ENCODE measurements around the gene PLS1. TPM values are rescaled to one million over a fixed set of nuclear protein-coding genes. Genes with fewer than 3 reads are reported as not detected.

PLS1 gene
- total and polyA plus RNA-seq, 2 experiments from 2014 or later: 0.54 to 0.58 TPM

- no peaks in the 10 kb centered on the region for H3F3A ChIP-seq (ENCODE audit: insufficient read depth)
- no peaks in the 10 kb centered on the region for H3K9me2 ChIP-seq (ENCODE audit: insufficient read depth)
- no peaks in the 10 kb centered on the region for H3K36me3 ChIP-seq (ENCODE audit: low read depth)
- H3K9me3 ChIP-seq (ENCODE audit: low read depth): no peaks in the 10 kb centered on the region
- no peak overlapping the region for H3K4me2 ChIP-seq (ENCODE audit: unreplicated experiment)
- no peak overlapping the region for H3K9ac ChIP-seq
- H3K4me3 ChIP-seq: no peak overlapping the region
- H2AFZ ChIP-seq: no peak overlapping the region
- no peaks in the 10 kb centered on the region for H3K79me2 ChIP-seq (ENCODE audit: insufficient read depth)
- DNase-seq: no peak
- in situ Hi-C loops (cut with MboI): no loop called here
- H3K4me1 ChIP-seq (ENCODE audit: insufficient read depth): no peaks in the 10 kb centered on the region
- no peaks in the 10 kb centered on the region for H4K20me1 ChIP-seq (ENCODE audit: insufficient read depth)
- no peaks in the 10 kb centered on the region for H3K27me3 ChIP-seq (replicated peaks; ENCODE audit: insufficient read depth)
- no peak for TF ChIP-seq EZH2phosphoT487 (IDR thresholded peaks at IDR 0.05; ENCODE audit: insufficient read depth, low read depth)
- TF ChIP-seq EZH2 (IDR thresholded peaks at IDR 0.05; ENCODE audit: insufficient read depth, poor library complexity, severe bottlenecking): no peak
- H3K27ac ChIP-seq: no peak overlapping the region
- 85 to 87% methylated on average over 7 of the region's 7 CpGs for WGBS, 2 experiments (ENCODE audit: low coverage in 1 of 2, low lambda C conversion rate in 2 of 2, missing lambda C conversion rate in 2 of 2)
Measured at GRCh38 chr3:142693136-142693853, 97.1 kb downstream of the PLS1 start.

- no peaks in the 10 kb centered on the region for H3F3A ChIP-seq (ENCODE audit: insufficient read depth)
- no peaks in the 10 kb centered on the region for H3K9me3 ChIP-seq (ENCODE audit: low read depth)
- no peak overlapping the region for H3K9ac ChIP-seq
- H3K27me3 ChIP-seq (replicated peaks; ENCODE audit: insufficient read depth): no peaks in the 10 kb centered on the region
- H3K4me3 ChIP-seq: no peak overlapping the region
- no peak overlapping the region for H3K27ac ChIP-seq
- DNase-seq: no peak
- H3K79me2 ChIP-seq (ENCODE audit: insufficient read depth): no peaks in the 10 kb centered on the region
- no peaks in the 10 kb centered on the region for H3K4me1 ChIP-seq (ENCODE audit: insufficient read depth)
- 92 to 100% methylated on average over 1 of the region's 1 CpG for WGBS, 2 experiments (ENCODE audit: low coverage in 1 of 2, low lambda C conversion rate in 2 of 2, missing lambda C conversion rate in 2 of 2)
- H4K20me1 ChIP-seq (ENCODE audit: insufficient read depth): no peaks in the 10 kb centered on the region
- in situ Hi-C loops (cut with MboI): no loop called here
- no peaks in the 10 kb centered on the region for H3K36me3 ChIP-seq (ENCODE audit: low read depth)
- H3K9me2 ChIP-seq (ENCODE audit: insufficient read depth): no peaks in the 10 kb centered on the region
- no peak overlapping the region for H2AFZ ChIP-seq
- TF ChIP-seq EZH2 (IDR thresholded peaks at IDR 0.05; ENCODE audit: insufficient read depth, poor library complexity, severe bottlenecking) (no peak), EZH2phosphoT487 (IDR thresholded peaks at IDR 0.05; ENCODE audit: insufficient read depth, low read depth) (no peak)
- no peak overlapping the region for H3K4me2 ChIP-seq (ENCODE audit: unreplicated experiment)
Measured at GRCh38 chr3:142694225-142694624, 98.0 kb downstream of the PLS1 start.

GRCh38 chr3:142705198-142705597 is 109.0 kb downstream of the PLS1 start:
- WGBS, 2 experiments (ENCODE audit: low coverage in 1 of 2, low lambda C conversion rate in 2 of 2, missing lambda C conversion rate in 2 of 2): 7 to 8% methylated on average over 2 of the region's 2 CpGs
- H3K36me3 ChIP-seq (ENCODE audit: low read depth): no peaks in the 10 kb centered on the region
- in situ Hi-C loops (cut with MboI): no loop called here
- TF ChIP-seq EZH2phosphoT487 (IDR thresholded peaks at IDR 0.05; ENCODE audit: insufficient read depth, low read depth) (no peak), EZH2 (IDR thresholded peaks at IDR 0.05; ENCODE audit: insufficient read depth, poor library complexity, severe bottlenecking) (no peak)
- H3K9ac ChIP-seq: no peak overlapping the region
- peak; percentile 19 for DNase-seq
- H3K27ac ChIP-seq: no peak overlapping the region
- no peaks in the 10 kb centered on the region for H3K9me2 ChIP-seq (ENCODE audit: insufficient read depth)
- no peaks in the 10 kb centered on the region for H4K20me1 ChIP-seq (ENCODE audit: insufficient read depth)
- H3K4me3 ChIP-seq: no peak overlapping the region
- no peaks in the 10 kb centered on the region for H3K27me3 ChIP-seq (replicated peaks; ENCODE audit: insufficient read depth)
- H3F3A ChIP-seq (ENCODE audit: insufficient read depth): no peaks in the 10 kb centered on the region
- peak overlapping the region; percentile 18; the same call in 1 of the 2 replicates for H2AFZ ChIP-seq
- no peaks in the 10 kb centered on the region for H3K9me3 ChIP-seq (ENCODE audit: low read depth)
- no peak overlapping the region for H3K4me2 ChIP-seq (ENCODE audit: unreplicated experiment)
- H3K4me1 ChIP-seq (ENCODE audit: insufficient read depth): no peaks in the 10 kb centered on the region
- H3K79me2 ChIP-seq (ENCODE audit: insufficient read depth): no peaks in the 10 kb centered on the region

- in situ Hi-C loops (cut with MboI): no loop called here
- Histone ChIP-seq H4K20me1 (ENCODE audit: insufficient read depth) (no peaks in the 10 kb centered on the region), H3K9me2 (ENCODE audit: insufficient read depth) (no peaks in the 10 kb centered on the region), H3K27me3 (replicated peaks; ENCODE audit: insufficient read depth) (no peaks in the 10 kb centered on the region), H3K4me1 (ENCODE audit: insufficient read depth) (no peaks in the 10 kb centered on the region), H2AFZ (no peak overlapping the region), H3K4me2 (ENCODE audit: unreplicated experiment) (no peak overlapping the region), H3K36me3 (ENCODE audit: low read depth) (no peaks in the 10 kb centered on the region), H3K4me3 (no peak overlapping the region), H3K9me3 (ENCODE audit: low read depth) (no peaks in the 10 kb centered on the region), H3K27ac (no peak overlapping the region), H3K9ac (no peak overlapping the region), H3K79me2 (ENCODE audit: insufficient read depth) (no peaks in the 10 kb centered on the region), H3F3A (ENCODE audit: insufficient read depth) (no peaks in the 10 kb centered on the region)
- DNase-seq: no peak
- WGBS, 2 experiments (ENCODE audit: low coverage in 1 of 2, low lambda C conversion rate in 2 of 2, missing lambda C conversion rate in 2 of 2): 88 to 90% methylated on average over 7 of the region's 7 CpGs
- TF ChIP-seq EZH2 (IDR thresholded peaks at IDR 0.05; ENCODE audit: insufficient read depth, poor library complexity, severe bottlenecking) (no peak), EZH2phosphoT487 (IDR thresholded peaks at IDR 0.05; ENCODE audit: insufficient read depth, low read depth) (no peak)
Measured at GRCh38 chr3:142706321-142707127, 110.3 kb downstream of the PLS1 start.
